Trophoblast cell (in vitro differentiated cells and primary cell): ENCODE results near the gene ABI1.

Experiments used
- DNase-seq, 2 donors: peaks; one replicate each; pipeline ENCODE4 v3.0.0-alpha.2; 2016
- H2AFZ ChIP-seq: 2 replicates; pipeline ENCODE4 v1.6.1; 2013; ENCODE audit warnings: low read length, moderate library complexity, mild to moderate bottlenecking; ENCODE audit not compliant: insufficient read depth, poor library complexity
- H2AK5ac ChIP-seq: 2 replicates; pipeline ENCODE4 v1.6.1; 2013; ENCODE audit warnings: mild to moderate bottlenecking, low read length
- H2BK120ac ChIP-seq: 2 replicates; pipeline ENCODE4 v1.6.1; 2013; ENCODE audit warnings: low read length, mild to moderate bottlenecking, moderate library complexity; ENCODE audit not compliant: insufficient read depth, poor library complexity
- H2BK12ac ChIP-seq: 2 replicates; pipeline ENCODE4 v1.6.1; 2013; ENCODE audit warnings: mild to moderate bottlenecking, low read length, moderate library complexity
- H2BK5ac ChIP-seq: 2 replicates; pipeline ENCODE4 v1.6.1; 2013; ENCODE audit warnings: low read length, low read depth, moderate library complexity, mild to moderate bottlenecking; ENCODE audit not compliant: poor library complexity
- H3K14ac ChIP-seq: 2 replicates; pipeline ENCODE4 v1.6.1; 2013; ENCODE audit warnings: mild to moderate bottlenecking, low read length
- H3K18ac ChIP-seq: 2 replicates; pipeline ENCODE4 v1.6.1; 2013; ENCODE audit warnings: mild to moderate bottlenecking, low read length
- H3K23ac ChIP-seq: 2 replicates; pipeline ENCODE4 v1.6.1; 2013; ENCODE audit warnings: low read length
- H3K27ac ChIP-seq: 2 replicates; pipeline ENCODE4 v1.5.1; 2013; ENCODE audit warnings: low read depth, mild to moderate bottlenecking, inconsistent platforms, low read length, moderate library complexity
- H3K27me3 ChIP-seq: 2 replicates; pipeline ENCODE4 v1.6.1; 2013; ENCODE audit warnings: inconsistent platforms, mild to moderate bottlenecking, low read length, moderate library complexity; ENCODE audit not compliant: insufficient read depth
- H3K36me3 ChIP-seq, 2 experiments: 1 replicate in 1 of 2; 2 replicates in 1 of 2; pipeline ENCODE4 v1.6.1; 2013; ENCODE audit warnings: low read length in 2 of 2, mild to moderate bottlenecking in 2 of 2, moderate library complexity in 1 of 2; ENCODE audit not compliant: insufficient read depth in 2 of 2, control insufficient read depth in 1 of 2
- H3K4ac ChIP-seq: 2 replicates; pipeline ENCODE4 v1.6.1; 2013; ENCODE audit warnings: low read depth, mild to moderate bottlenecking, low read length, moderate library complexity
- H3K4me1 ChIP-seq, 2 experiments: 1 replicate in 1 of 2; 2 replicates in 1 of 2; pipeline ENCODE4 v1.6.1; 2013; ENCODE audit warnings: low read length in 2 of 2, mild to moderate bottlenecking in 2 of 2, moderate library complexity in 1 of 2; ENCODE audit not compliant: insufficient read depth in 2 of 2, control insufficient read depth in 1 of 2
- H3K4me2 ChIP-seq: 2 replicates; pipeline ENCODE4 v1.6.1; 2013; ENCODE audit warnings: inconsistent platforms, mild to moderate bottlenecking, low read length, moderate library complexity
- H3K4me3 ChIP-seq: 2 replicates; pipeline ENCODE4 v1.5.1; 2013; ENCODE audit warnings: mild to moderate bottlenecking, low read depth, low read length, inconsistent platforms
- H3K79me1 ChIP-seq: one replicate; pipeline ENCODE4 v1.6.1; 2013; ENCODE audit warnings: low read length
- H3K79me2 ChIP-seq: 2 replicates; pipeline ENCODE4 v1.6.1; 2013; ENCODE audit warnings: low read length, mild to moderate bottlenecking; ENCODE audit not compliant: control insufficient read depth, insufficient read depth, poor library complexity
- H3K9ac ChIP-seq: 2 replicates; pipeline ENCODE4 v1.6.1; 2013; ENCODE audit warnings: mild to moderate bottlenecking, low read length
- H3K9me3 ChIP-seq: 2 replicates; pipeline ENCODE4 v1.6.1; 2013; ENCODE audit warnings: low read depth, mild to moderate bottlenecking, control low read depth, inconsistent platforms, low read length; ENCODE audit not compliant: insufficient read depth
- H4K12ac ChIP-seq: 2 replicates; pipeline ENCODE4 v1.6.1; 2013; ENCODE audit warnings: low read depth, mild to moderate bottlenecking, low read length, moderate library complexity
- H4K8ac ChIP-seq: 2 replicates; pipeline ENCODE4 v1.6.1; 2013; ENCODE audit warnings: low read depth, mild to moderate bottlenecking, low read length, moderate library complexity
- H4K91ac ChIP-seq: one replicate; pipeline ENCODE4 v1.6.1; 2013; ENCODE audit warnings: low read depth, mild to moderate bottlenecking, low read length, moderate library complexity
- WGBS: extraction: QIAGEN DNeasy Blood & Tissue Kit; methylation state at CpG from one replicate; pipeline ENCODE4 v1.1.7; 2013; ENCODE audit warnings: missing lambda C conversion rate; ENCODE audit not compliant: insufficient read length, insufficient coverage; ENCODE audit errors: extremely low coverage; 5-methylcytosine and 5-hydroxymethylcytosine counted together

Gene ABI1

GRCh38 chr10:26729395-26729794 is 131.4 kb downstream of the ABI1 start:
- no peak overlapping the region for H3K18ac ChIP-seq
- H3K36me3 ChIP-seq: peaks cover 7 to 17% of the 10 kb centered on the region in 2 experiments
- H3K4ac ChIP-seq: no peak overlapping the region
- no peaks in the 10 kb centered on the region for H3K27me3 ChIP-seq
- no peak overlapping the region for H2AK5ac ChIP-seq
- H4K12ac ChIP-seq: no peak overlapping the region
- no peak overlapping the region for H3K4me3 ChIP-seq
- H3K79me1 ChIP-seq: peaks cover 2% of the 10 kb centered on the region
- H4K91ac ChIP-seq: no peak overlapping the region
- no peak for DNase-seq
- H3K14ac ChIP-seq: no peak overlapping the region
- no peak overlapping the region for H2BK120ac ChIP-seq
- no peak overlapping the region for H2BK12ac ChIP-seq
- no peaks in the 10 kb centered on the region for H3K79me2 ChIP-seq
- no peak overlapping the region for H2AFZ ChIP-seq
- no peak overlapping the region for H3K9ac ChIP-seq
- no peak overlapping the region for H4K8ac ChIP-seq
- no peak overlapping the region for H3K4me2 ChIP-seq
- peaks cover 6 to 11% of the 10 kb centered on the region in 2 experiments for H3K4me1 ChIP-seq
- H3K27ac ChIP-seq: no peak overlapping the region
- H3K23ac ChIP-seq: no peak overlapping the region
- no peaks in the 10 kb centered on the region for H3K9me3 ChIP-seq
- no peak overlapping the region for H2BK5ac ChIP-seq
- no CpG with 5 or more reads among the region's 4 CpGs for WGBS

GRCh38 chr10:26728957-26729356 is 131.8 kb downstream of the ABI1 start:
- no peak for DNase-seq
- Histone ChIP-seq H3K36me3 (peaks cover 7 to 17% of the 10 kb centered on the region in 2 experiments), H2BK120ac (no peak overlapping the region), H3K79me2 (no peaks in the 10 kb centered on the region), H2AFZ (no peak overlapping the region), H3K4me2 (no peak overlapping the region), H4K12ac (no peak overlapping the region), H3K4ac (no peak overlapping the region), H2BK12ac (no peak overlapping the region), H2AK5ac (no peak overlapping the region), H2BK5ac (no peak overlapping the region), H4K91ac (no peak overlapping the region), H3K27ac (no peak overlapping the region), H3K4me3 (no peak overlapping the region), H3K23ac (no peak overlapping the region), H4K8ac (no peak overlapping the region), H3K79me1 (peaks cover under 1% of the 10 kb centered on the region), H3K9ac (no peak overlapping the region), H3K14ac (no peak overlapping the region), H3K27me3 (no peaks in the 10 kb centered on the region), H3K18ac (no peak overlapping the region), H3K4me1 (peaks cover 6 to 10% of the 10 kb centered on the region in 2 experiments), H3K9me3 (no peaks in the 10 kb centered on the region)
- no CpG with 5 or more reads among the region's 7 CpGs for WGBS

- Histone ChIP-seq H3K4me2 (no peak overlapping the region), H2BK120ac (no peak overlapping the region), H2AK5ac (no peak overlapping the region), H2BK5ac (no peak overlapping the region), H3K23ac (no peak overlapping the region), H4K12ac (no peak overlapping the region), H3K4me1 (peaks cover 0 to 3% of the 10 kb centered on the region in 2 experiments), H3K9me3 (no peaks in the 10 kb centered on the region), H3K14ac (no peak overlapping the region), H4K91ac (no peak overlapping the region), H3K27ac (no peak overlapping the region), H3K79me1 (no peaks in the 10 kb centered on the region), H3K4me3 (no peak overlapping the region), H3K27me3 (no peaks in the 10 kb centered on the region), H3K36me3 (peaks cover 9 to 12% of the 10 kb centered on the region in 2 experiments), H3K4ac (no peak overlapping the region), H3K79me2 (no peaks in the 10 kb centered on the region), H3K18ac (no peak overlapping the region), H2AFZ (no peak overlapping the region), H3K9ac (no peak overlapping the region), H2BK12ac (no peak overlapping the region), H4K8ac (no peak overlapping the region)
- WGBS: no CpG with 5 or more reads among the region's 1 CpG
- DNase-seq: no peak
These were observed 133.8 kb downstream of the ABI1 start for GRCh38 chr10:26727005-26727404.

- DNase-seq: peak; percentile 7 to 72
- no peaks in the 10 kb centered on the region for H3K27me3 ChIP-seq
- H3K23ac ChIP-seq: no peak overlapping the region
- no peaks in the 10 kb centered on the region for H3K79me1 ChIP-seq
- no peak overlapping the region for H3K18ac ChIP-seq
- no peak overlapping the region for H3K9ac ChIP-seq
- no peak overlapping the region for H3K14ac ChIP-seq
- no peak overlapping the region for H2AFZ ChIP-seq
- H3K4me1 ChIP-seq: peaks cover 0 to 3% of the 10 kb centered on the region in 2 experiments
- no peak overlapping the region for H4K91ac ChIP-seq
- no peak overlapping the region for H3K27ac ChIP-seq
- H4K12ac ChIP-seq: no peak overlapping the region
- no peak overlapping the region for H3K4me3 ChIP-seq
- H2BK12ac ChIP-seq: no peak overlapping the region
- no peaks in the 10 kb centered on the region for H3K9me3 ChIP-seq
- H3K4ac ChIP-seq: no peak overlapping the region
- H3K79me2 ChIP-seq: no peaks in the 10 kb centered on the region
- H3K36me3 ChIP-seq: peaks cover 11 to 15% of the 10 kb centered on the region in 2 experiments
- H2BK120ac ChIP-seq: no peak overlapping the region
- H3K4me2 ChIP-seq: no peak overlapping the region
- H2BK5ac ChIP-seq: no peak overlapping the region
- no peak overlapping the region for H4K8ac ChIP-seq
- no CpG with 5 or more reads among the region's 8 CpGs for WGBS
- no peak overlapping the region for H2AK5ac ChIP-seq
These were observed 134.7 kb downstream of the ABI1 start for GRCh38 chr10:26725837-26726727.
